Measurements from ENCODE around the gene MPL. TPM values are rescaled to one million over a fixed set of nuclear protein-coding genes. Genes with fewer than 3 reads are reported as not detected.
A peak's percentile ranks its signal among the peaks of the same experiment; 100 is the strongest.

The MPL gene
- total and polyA plus RNA-seq, 2 of the 13 experiments (the other 11 are each of a cell fraction or from before 2014, with no cell fraction given): not detected

DNA sequence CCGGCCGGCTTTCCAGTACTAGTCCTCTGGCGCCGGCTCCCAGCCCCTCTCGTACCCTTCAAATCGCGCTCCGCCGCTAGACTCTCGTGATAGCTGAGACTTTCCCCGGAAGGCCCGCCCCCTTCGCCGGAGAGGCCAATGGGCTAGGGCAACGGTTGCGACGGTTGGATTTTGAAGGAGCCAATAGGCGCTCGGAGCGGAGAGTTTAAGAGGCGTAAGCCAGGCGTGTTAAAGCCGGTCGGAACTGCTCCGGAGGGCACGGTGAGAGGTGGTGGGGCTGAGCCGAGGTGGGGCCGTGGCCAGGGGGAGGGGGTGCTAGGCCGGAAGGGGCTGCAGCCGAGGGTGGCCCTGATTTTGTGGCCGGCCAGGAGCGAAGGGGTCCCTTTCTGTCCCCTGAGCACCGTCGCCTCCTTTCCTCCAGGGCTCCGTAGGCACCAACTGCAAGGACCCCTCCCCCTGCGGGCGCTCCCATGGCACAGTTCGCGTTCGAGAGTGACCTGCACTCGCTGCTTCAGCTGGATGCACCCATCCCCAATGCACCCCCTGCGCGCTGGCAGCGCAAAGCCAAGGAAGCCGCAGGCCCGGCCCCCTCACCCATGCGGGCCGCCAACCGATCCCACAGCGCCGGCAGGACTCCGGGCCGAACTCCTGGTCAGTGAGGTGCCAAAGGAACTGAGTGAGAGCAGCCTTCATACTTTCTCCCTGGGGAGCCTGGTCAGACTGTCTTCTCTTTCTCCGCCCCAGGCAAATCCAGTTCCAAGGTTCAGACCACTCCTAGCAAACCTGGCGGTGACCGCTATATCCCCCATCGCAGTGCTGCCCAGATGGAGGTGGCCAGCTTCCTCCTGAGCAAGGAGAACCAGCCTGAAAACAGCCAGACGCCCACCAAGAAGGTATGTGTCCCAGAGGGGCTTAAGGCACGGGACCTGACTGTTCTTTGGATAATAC lies 21.4 kb downstream of the MPL start, which contains the start of gene CDC20 (continued):
- TF ChIP-seq ZNF567 (CRISPR knock-in tag; IDR thresholded peaks at IDR 0.05; ENCODE audit: borderline replicate concordance): no peak
- TF ChIP-seq, protein P1, sequence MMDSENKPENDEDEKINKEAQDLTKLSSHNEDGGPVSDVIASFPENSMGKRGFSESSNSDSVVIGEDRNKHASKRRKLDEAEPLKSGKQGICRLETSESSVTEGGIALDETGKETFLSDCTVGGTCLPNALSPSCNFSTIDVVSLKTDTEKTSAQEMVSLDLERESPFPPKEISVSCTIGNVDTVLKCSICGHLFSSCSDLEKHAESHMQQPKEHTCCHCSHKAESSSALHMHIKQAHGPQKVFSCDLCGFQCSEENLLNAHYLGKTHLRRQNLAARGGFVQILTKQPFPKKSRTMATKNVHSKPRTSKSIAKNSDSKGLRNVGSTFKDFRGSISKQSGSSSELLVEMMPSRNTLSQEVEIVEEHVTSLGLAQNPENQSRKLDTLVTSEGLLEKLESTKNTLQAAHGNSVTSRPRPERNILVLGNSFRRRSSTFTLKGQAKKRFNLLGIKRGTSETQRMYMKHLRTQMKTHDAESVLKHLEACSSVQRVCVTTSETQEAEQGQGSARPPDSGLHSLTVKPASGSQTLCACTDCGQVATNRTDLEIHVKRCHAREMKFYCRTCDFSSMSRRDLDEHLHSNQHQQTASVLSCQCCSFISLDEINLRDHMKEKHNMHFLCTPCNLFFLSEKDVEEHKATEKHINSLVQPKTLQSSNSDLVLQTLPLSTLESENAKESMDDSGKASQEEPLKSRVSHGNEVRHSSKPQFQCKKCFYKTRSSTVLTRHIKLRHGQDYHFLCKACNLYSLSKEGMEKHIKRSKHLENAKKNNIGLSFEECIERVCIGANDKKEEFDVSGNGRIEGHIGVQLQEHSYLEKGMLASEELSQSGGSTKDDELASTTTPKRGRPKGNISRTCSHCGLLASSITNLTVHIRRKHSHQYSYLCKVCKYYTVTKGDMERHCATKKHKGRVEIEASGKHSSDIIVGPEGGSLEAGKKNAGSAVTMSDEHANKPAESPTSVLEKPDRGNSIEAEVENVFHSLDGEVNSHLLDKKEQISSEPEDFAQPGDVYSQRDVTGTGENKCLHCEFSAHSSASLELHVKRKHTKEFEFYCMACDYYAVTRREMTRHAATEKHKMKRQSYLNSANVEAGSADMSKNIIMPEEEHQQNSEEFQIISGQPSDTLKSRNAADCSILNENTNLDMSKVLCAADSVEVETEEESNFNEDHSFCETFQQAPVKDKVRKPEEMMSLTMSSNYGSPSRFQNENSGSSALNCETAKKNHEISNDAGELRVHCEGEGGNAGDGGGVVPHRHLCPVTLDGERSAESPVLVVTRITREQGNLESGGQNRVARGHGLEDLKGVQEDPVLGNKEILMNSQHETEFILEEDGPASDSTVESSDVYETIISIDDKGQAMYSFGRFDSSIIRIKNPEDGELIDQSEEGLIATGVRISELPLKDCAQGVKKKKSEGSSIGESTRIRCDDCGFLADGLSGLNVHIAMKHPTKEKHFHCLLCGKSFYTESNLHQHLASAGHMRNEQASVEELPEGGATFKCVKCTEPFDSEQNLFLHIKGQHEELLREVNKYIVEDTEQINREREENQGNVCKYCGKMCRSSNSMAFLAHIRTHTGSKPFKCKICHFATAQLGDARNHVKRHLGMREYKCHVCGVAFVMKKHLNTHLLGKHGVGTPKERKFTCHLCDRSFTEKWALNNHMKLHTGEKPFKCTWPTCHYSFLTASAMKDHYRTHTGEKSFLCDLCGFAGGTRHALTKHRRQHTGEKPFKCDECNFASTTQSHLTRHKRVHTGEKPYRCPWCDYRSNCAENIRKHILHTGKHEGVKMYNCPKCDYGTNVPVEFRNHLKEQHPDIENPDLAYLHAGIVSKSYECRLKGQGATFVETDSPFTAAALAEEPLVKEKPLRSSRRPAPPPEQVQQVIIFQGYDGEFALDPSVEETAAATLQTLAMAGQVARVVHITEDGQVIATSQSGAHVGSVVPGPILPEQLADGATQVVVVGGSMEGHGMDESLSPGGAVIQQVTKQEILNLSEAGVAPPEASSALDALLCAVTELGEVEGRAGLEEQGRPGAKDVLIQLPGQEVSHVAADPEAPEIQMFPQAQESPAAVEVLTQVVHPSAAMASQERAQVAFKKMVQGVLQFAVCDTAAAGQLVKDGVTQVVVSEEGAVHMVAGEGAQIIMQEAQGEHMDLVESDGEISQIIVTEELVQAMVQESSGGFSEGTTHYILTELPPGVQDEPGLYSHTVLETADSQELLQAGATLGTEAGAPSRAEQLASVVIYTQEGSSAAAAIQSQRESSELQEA (CRISPR knock-in tag; IDR thresholded peaks at IDR 0.05; ENCODE audit: not compliant biosample characterization): no peak
- TF ChIP-seq ZNF234 (CRISPR knock-in tag; conservative IDR thresholded peaks at IDR 0.05): no peak
- TF ChIP-seq, protein P2, sequence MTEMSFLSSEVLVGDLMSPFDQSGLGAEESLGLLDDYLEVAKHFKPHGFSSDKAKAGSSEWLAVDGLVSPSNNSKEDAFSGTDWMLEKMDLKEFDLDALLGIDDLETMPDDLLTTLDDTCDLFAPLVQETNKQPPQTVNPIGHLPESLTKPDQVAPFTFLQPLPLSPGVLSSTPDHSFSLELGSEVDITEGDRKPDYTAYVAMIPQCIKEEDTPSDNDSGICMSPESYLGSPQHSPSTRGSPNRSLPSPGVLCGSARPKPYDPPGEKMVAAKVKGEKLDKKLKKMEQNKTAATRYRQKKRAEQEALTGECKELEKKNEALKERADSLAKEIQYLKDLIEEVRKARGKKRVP (CRISPR knock-in tag; IDR thresholded peaks at IDR 0.05): peak in 1 of 2 experiments; percentile 80; a peak in 2 of 4 replicates
- 0 out of 2 replicates have a peak, but pooled peaks have one; percentile 12 for TF ChIP-seq ISL2 (CRISPR knock-in tag; IDR thresholded peaks at IDR 0.05)
- no peak for TF ChIP-seq TERF1 (CRISPR knock-in tag; IDR thresholded peaks at IDR 0.05)
- TF ChIP-seq MAF1 (CRISPR knock-in tag; IDR thresholded peaks at IDR 0.05; ENCODE audit: borderline replicate concordance): 0 out of 2 replicates have a peak, but pooled peaks have one; percentile 1
- peak; percentile 68; the same call in 1 of the 2 replicates for TF ChIP-seq IRX3 (CRISPR knock-in tag; IDR thresholded peaks at IDR 0.05; ENCODE audit: borderline replicate concordance, low read depth)
- no peak for TF ChIP-seq ZNF879 (CRISPR knock-in tag; IDR thresholded peaks at IDR 0.05)
- 0 out of 2 replicates have a peak, but pooled peaks have one; percentile 24 for TF ChIP-seq KAT7 (CRISPR knock-in tag; IDR thresholded peaks at IDR 0.05; ENCODE audit: borderline replicate concordance)
- TF ChIP-seq MED1 (CRISPR knock-in tag; IDR thresholded peaks at IDR 0.05): peak; percentile 26; the same call in 1 of the 2 replicates
- TF ChIP-seq ZFP41 (CRISPR knock-in tag; IDR thresholded peaks at IDR 0.05; ENCODE audit: borderline replicate concordance): 0 out of 2 replicates have a peak, but pooled peaks have one; percentile 16
- TF ChIP-seq GZF1 (CRISPR knock-in tag; IDR thresholded peaks at IDR 0.05): no peak
- peak; percentile 98 for TF ChIP-seq ATF7-NPFF (CRISPR knock-in tag; IDR thresholded peaks at IDR 0.05; ENCODE audit: low read depth)

Measured in HepG2 (cell line).